Adipocyte (in vitro differentiated cells): Measurements from ENCODE around the gene DHX16.

Source experiments
- DNase-seq: peaks from one replicate; pipeline ENCODE4 v3.0.0-alpha.2; 2015; ENCODE audit warnings: low read depth
- H3K27me3 ChIP-seq: replicated peaks from 2 replicates; pipeline ENCODE4 v1.7.0; 2013; ENCODE audit warnings: mild to moderate bottlenecking, low read length, moderate library complexity; ENCODE audit not compliant: control insufficient read depth, insufficient read depth
- H3K36me3 ChIP-seq: 2 replicates; pipeline ENCODE4 v1.7.0; 2013; ENCODE audit warnings: low read length, mild to moderate bottlenecking, moderate library complexity; ENCODE audit not compliant: control insufficient read depth, insufficient read depth, severe bottlenecking
- H3K4me1 ChIP-seq: 2 replicates; pipeline ENCODE4 v1.7.0; 2013; ENCODE audit warnings: mild to moderate bottlenecking, low read length, moderate library complexity; ENCODE audit not compliant: control insufficient read depth, insufficient read depth
- H3K4me3 ChIP-seq: 2 replicates; pipeline ENCODE4 v1.7.0; 2013; ENCODE audit warnings: mild to moderate bottlenecking, low read length, moderate library complexity
- H3K9ac ChIP-seq: 2 replicates; pipeline ENCODE4 v1.7.0; 2013; ENCODE audit warnings: mild to moderate bottlenecking, low read length, moderate library complexity
- H3K9me3 ChIP-seq: 2 replicates; pipeline ENCODE4 v1.7.0; 2013; ENCODE audit warnings: mild to moderate bottlenecking, low read length, moderate library complexity; ENCODE audit not compliant: control insufficient read depth

DHX16 gene

DNA sequence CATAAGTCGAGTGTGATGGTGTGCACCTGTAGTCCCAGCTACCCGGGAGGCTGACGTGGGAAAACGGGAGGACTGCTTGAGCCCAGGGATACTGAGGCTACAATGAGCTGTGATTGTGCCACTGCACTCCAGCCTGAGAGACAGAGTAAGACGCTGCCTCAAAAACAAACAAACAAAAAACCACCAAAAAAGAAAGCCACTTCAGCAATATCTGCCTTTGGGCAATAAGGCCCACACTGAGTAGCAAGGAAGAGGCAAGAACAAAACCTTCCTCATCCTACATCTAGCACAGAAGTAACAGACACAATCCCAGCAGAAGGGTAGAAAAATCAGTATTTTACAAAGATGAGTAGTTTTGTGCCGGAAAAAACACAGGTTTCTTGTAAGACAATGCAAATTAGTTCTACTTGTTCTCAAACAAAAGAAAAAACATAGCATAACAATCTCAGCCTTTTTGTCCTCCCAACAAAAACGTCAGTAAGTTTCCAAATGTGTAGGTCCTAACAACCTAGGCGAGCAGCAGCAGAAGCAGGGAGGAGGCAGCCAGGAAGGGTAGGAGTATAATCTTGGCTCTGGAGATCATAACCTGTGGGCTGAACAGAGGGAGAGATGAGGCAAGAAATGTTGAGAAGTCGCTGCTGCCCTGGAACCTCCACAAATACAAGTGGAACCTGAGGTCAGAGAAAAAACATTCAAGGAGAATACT, 61.5 kb downstream of the DHX16 start:
- peaks cover 40% of the 10 kb centered on the region for H3K36me3 ChIP-seq
- H3K9me3 ChIP-seq: no peaks in the 10 kb centered on the region
- no peak overlapping the region for H3K9ac ChIP-seq
- DNase-seq: no peak
- H3K4me3 ChIP-seq: no peak overlapping the region
- peaks cover 59% of the 10 kb centered on the region for H3K4me1 ChIP-seq
- no peaks in the 10 kb centered on the region for H3K27me3 ChIP-seq

DNA sequence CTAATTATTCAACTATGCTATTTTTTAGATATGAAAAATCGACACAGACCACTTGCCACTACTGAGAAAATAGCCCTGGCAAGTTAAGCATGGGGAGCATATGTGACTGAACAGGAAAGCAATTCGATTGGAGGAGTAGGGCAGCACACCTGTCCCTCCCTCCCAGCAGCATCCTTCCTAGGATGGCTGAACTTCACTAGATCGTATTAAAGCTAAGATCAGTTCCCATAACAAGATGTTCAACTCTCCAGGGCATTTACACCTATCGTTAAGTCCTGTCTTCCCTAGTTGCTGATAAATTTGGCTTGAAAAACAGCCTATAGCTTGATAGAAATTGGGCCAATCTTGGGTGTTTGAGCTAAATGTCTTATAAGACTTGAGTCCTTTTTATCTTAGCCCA, 62.7 kb downstream of the DHX16 start:
- H3K4me1 ChIP-seq: peaks cover 59% of the 10 kb centered on the region
- no peak for DNase-seq
- peaks cover 43% of the 10 kb centered on the region for H3K36me3 ChIP-seq
- H3K4me3 ChIP-seq: no peak overlapping the region
- no peak overlapping the region for H3K9ac ChIP-seq
- H3K9me3 ChIP-seq: no peaks in the 10 kb centered on the region
- no peaks in the 10 kb centered on the region for H3K27me3 ChIP-seq

DNA sequence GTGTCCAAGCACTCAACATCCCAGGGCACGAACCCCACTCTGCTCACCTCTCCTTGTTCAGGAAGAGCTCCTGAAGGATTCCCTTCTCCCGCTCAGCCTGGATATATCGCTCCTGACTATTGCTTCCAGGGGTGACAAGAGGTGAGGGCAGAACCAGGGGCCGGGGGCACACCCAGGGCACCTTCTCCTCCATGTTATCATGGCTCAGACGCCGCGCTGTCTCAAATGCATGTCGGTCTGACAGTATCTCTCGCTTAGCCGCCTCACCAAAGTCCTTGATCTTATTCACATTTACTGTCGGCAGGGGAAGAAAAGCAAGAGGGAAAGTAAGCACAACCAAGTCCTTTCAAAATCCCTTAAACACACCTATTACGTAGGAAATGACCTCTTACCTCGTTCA, 68.8 kb downstream of the DHX16 start:
- no peak for DNase-seq
- no peak overlapping the region for H3K4me3 ChIP-seq
- no peaks in the 10 kb centered on the region for H3K27me3 ChIP-seq
- H3K9ac ChIP-seq: no peak overlapping the region
- H3K9me3 ChIP-seq: no peaks in the 10 kb centered on the region
- H3K4me1 ChIP-seq: peaks cover 16% of the 10 kb centered on the region
- H3K36me3 ChIP-seq: peaks cover 87% of the 10 kb centered on the region
